RWPE1 (cell line): ENCODE data around the gene CD1C.

Source experiments
- CTCF ChIA-PET: fragments of 350-600 bp; sonication (Branson Sonifier 250); formaldehyde crosslinking; extraction: SDS; loops from one replicate; lab custom pipeline; 2021; lab: Yijun Ruan, JAX
- POLR2A ChIA-PET: fragments of 400-600 bp; formaldehyde crosslinking; extraction: SDS; loops from one replicate; lab custom pipeline; 2020; ENCODE audit warnings: antibody characterized with exemption; ENCODE audit not compliant: low non-redundant PET; lab: Yijun Ruan, JAX
- DNase-seq: peaks from one replicate; pipeline ENCODE4 v3.0.0; 2012; ENCODE audit warnings: low spot score
- H3K27ac ChIP-seq: fragments of 450-650 bp; 2 replicates; pipeline ENCODE4 v1.5.1; 2017
- TF ChIP-seq, protein P1 (sequence below): fragments of 450-650 bp; conservative IDR thresholded peaks from 2 replicates; pipeline ENCODE4 v1.5.1; 2017; ENCODE audit warnings: low read depth, mild to moderate bottlenecking

Gene CD1C

DNA sequence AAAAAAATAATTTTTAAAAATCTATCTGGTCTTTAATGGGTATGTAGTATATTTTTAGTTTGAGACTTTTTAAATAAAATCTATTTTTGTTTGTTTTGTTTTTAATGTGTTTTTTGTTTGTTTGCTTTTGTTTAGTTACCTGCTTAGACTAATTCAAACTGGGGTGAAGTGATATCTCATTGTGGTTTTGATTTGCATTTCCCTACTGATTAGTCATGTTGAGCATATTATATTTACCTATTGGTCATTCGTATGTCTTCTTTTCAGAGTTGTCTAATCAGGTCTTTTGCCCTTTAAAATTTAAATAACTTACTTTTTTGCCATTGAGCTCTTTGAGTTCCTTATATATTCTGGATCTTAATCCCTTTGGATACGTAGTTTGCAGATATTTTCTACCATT lies 21.3 kb downstream of the CD1C start:
- ChIA-PET CTCF (interaction anchor here (0.6 kb wide), 1 partner anchor 376 kb away, joined by 5 read pairs; the partner anchor contains the start of gene SPTA1), POLR2A (no interaction called here)
- DNase-seq = no peak
- H3K27ac ChIP-seq = no peak overlapping the region
- TF ChIP-seq, protein P1, sequence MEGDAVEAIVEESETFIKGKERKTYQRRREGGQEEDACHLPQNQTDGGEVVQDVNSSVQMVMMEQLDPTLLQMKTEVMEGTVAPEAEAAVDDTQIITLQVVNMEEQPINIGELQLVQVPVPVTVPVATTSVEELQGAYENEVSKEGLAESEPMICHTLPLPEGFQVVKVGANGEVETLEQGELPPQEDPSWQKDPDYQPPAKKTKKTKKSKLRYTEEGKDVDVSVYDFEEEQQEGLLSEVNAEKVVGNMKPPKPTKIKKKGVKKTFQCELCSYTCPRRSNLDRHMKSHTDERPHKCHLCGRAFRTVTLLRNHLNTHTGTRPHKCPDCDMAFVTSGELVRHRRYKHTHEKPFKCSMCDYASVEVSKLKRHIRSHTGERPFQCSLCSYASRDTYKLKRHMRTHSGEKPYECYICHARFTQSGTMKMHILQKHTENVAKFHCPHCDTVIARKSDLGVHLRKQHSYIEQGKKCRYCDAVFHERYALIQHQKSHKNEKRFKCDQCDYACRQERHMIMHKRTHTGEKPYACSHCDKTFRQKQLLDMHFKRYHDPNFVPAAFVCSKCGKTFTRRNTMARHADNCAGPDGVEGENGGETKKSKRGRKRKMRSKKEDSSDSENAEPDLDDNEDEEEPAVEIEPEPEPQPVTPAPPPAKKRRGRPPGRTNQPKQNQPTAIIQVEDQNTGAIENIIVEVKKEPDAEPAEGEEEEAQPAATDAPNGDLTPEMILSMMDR = no peak

DNA sequence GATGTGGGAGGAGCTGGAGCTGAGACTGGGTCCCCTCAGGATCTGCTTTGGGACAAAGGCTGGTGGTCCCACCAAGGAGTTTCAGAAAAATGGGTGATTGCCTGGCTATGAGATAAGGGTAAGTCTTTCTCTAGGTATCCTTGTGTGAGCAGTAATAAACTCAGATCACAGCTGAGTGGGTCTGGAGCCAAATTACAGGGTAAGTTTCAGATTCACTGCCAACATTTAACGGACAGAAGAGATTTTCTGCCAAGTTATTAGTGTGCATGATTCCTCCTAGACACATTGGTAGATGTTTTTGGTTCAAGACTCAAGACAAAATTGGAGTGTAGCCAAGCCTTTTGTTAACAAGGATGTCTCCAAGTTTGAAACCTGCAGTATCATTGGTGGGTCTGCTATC lies 34.1 kb downstream of the CD1C start:
- CTCF ChIA-PET = no interaction called here
- TF ChIP-seq, protein P1 = no peak
- no peak overlapping the region for H3K27ac ChIP-seq
- POLR2A ChIA-PET = no interaction called here
- DNase-seq = no peak

DNA sequence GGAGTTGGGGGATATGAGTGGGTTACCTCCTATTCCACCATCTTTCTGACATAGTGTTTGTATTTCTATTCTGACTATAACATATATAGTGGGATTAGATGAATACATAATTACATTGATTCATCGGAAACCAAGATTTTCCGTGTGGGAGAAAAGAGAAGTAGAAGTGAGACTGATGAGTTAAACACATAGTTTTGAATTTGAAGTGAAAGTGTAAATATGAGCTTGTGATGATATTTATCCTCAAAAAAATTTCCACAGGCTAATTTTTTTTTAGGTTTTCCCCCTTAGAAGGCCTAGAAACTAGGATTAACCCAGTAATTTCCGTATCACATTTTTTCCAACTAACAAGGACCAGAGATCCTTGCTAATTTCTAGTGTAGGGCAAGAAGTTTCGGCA lies 34.7 kb downstream of the CD1C start:
- no peak for DNase-seq
- POLR2A ChIA-PET = no interaction called here
- no peak overlapping the region for H3K27ac ChIP-seq
- CTCF ChIA-PET = no interaction called here
- TF ChIP-seq, protein P1 = no peak

DNA sequence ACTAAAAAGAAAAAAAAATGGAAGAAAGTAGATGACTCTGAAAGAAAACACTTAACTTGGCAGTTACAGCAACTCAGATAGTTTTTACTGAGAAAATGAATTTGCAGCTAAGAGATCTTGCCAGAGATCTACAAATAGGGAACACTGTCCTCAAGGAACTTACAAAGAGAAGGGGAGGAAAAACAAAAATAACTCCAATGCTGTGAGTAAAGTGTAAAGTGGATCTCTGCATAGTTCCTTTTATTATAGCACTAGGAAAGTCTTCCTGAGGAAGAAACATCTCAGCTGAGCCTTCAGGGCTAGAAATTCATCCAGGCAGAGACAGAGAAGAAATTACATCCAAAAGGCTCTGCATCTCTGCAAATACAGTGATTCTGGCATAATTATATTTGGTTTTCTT lies 37.8 kb downstream of the CD1C start:
- POLR2A ChIA-PET = no interaction called here
- CTCF ChIA-PET = no interaction called here
- no peak for DNase-seq
- H3K27ac ChIP-seq = no peak overlapping the region
- TF ChIP-seq, protein P1 = no peak

DNA sequence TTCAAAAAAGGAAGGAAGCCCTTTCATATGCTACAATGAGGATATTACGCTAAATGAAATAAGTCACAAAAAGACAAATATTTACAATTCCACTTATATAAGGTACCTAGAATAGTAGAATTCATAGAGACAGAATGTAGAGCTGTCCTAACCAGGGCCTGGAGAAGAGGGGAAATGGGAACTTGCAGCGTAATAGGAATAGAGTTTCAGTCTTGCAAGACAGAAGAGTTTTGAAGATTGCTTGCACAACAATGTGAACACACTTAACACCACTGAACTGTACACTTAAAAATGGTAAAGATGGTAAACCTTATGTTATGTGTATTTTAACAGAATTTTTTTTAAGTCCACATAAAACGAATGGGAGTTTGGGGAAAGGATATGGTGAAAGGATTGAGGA lies 38.7 kb downstream of the CD1C start:
- TF ChIP-seq, protein P1 = no peak
- POLR2A ChIA-PET = no interaction called here
- DNase-seq = no peak
- no peak overlapping the region for H3K27ac ChIP-seq
- CTCF ChIA-PET = no interaction called here

DNA sequence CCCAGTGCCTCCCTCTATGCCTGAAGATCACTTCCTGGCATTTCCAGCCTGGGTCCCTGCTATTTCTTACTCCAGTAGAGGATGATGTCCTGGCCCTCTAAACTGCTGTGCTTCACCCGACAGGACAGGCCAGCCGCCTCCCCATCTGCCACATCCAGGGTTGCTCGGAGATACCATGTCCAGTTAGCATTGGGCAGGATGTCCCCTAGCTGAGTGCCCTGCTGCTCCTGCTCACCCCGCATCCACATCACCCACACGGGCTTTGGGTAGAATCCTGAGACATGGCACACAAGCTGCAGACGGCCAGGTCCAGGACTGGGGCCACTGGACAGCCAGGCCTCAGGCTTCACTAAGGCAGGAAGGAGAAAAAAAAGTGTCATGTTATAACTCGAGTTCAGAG lies 39.6 kb downstream of the CD1C start:
- TF ChIP-seq, protein P1 = no peak
- ChIA-PET CTCF (interaction anchor here (0.6 kb wide), 1 partner anchor 392 kb away, joined by 3 read pairs; the partner anchor contains the start of gene OR6K3), POLR2A (no interaction called here)
- H3K27ac ChIP-seq = no peak overlapping the region
- no peak for DNase-seq
